GM21619 (cell line): Measurements from ENCODE around the gene PRPH2.
A peak's percentile ranks its signal among the peaks of the same experiment; 100 is the strongest.
"Not testable (repeated sequence)": the region's sequence is repeated elsewhere in the genome, so short reads cannot be mapped to it uniquely, and the experiment has no call there.

Source experiments
- ATAC-seq: cut with Tn5 transposase; IDR thresholded peaks from one replicate; pipeline ENCODE4 v1.9.1; 2021; ENCODE audit not compliant: unreplicated experiment

The PRPH2 gene

DNA sequence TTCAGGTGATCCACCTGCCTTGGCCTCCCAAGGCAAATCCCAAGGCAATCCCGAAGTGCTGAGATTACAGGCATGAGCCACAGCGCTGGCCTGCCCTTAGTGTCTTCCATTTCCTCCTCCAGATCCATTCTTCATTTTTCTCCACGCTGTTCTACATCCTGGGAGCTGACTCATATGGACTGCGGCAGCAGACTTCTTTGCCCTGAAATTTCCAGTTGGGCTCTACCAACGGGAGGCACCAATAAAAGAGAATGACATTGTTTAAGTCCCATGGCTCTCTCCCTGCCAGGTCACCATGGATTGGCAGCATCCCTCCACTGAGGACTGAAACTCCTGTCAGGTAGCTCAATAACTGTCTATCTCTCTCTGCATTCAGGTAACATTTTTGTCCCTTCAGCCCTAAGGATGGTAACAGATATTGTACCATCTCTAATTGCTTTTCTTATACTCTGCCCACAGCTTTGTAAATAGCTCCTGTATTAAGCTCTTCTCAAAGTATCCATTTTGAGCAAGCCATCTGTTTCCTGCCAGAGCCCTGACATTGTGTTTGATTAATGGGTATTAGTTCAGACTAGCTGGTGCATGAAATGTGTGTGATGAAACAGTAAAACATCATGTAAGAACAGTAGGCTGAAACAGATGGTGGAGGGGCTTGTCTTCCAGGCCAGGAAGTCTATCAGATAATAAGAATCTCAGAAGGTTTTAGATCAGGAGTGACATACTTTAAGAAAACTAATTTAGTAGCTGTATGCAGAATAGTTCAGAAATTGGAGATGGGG, 19.9 kb upstream of the PRPH2 start:
- no peak for ATAC-seq

DNA sequence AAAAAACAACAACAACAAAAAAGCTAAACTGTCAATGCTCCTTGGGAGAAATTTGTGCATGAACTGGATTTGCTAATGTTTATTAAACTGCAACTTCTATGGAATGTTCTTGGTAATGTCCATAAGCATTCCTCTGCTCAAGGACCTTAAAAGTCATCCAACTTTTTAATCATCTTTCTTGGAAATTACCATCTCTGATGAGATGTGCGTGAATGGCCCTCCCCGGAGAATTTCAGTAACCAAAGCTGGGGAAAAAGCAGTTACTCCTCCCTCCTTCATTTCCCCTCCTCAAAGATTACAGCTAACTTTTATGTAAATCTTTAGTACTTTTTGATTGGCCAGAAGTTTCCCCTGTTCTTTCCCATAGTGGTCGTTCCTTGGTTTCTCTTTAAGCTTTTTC, 18.3 kb upstream of the PRPH2 start:
- no peak for ATAC-seq

DNA sequence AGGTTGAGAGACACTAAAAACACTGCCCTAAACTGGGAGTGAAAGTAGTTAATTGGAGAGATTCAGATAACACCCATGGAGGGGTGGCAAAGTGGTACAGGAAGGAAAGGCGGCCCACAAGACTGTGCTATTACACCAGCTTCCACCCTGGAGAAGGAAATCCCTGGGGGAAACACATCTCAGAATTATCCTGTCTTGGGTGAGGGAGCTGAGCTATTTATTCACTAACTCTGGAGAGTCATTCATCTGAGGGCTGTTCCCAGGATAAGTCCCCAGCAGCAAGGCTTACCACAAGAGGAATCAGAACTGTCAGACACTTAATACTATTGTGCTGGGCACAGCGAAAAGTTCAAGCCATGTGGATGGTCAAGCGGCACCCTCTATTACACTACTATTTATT, 13.6 kb upstream of the PRPH2 start:
- ATAC-seq, result no peak

DNA sequence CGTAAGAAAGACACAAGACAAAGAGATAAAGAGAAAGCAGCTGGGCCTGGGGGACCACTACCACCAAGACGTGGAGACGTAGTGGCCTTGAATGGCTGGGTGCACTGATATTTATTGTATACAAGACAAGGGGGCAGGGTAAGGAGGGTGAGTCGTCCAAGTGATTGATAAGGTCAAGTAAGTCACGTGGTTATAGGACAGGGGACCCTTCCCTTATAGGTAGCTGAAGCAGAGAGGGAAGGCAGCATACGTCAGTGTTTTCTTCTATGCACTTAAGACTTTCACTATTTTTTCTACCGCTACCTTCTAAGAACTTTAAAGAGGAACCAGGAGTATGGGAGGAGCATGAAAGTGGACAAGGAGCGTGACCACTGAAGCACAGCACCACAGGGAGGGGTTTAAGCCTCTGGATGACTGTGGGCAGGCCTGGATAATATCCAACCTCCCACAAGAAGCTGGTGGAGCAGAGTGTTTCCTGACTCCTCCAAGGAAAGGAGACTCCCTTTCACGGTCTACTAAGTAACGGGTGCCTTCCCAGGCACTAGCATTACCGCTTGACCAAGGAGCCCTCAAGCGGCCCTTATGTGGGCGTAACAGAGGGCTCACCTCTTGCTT, 11.6 kb upstream of the PRPH2 start:
- not testable (repeated sequence) for ATAC-seq

DNA sequence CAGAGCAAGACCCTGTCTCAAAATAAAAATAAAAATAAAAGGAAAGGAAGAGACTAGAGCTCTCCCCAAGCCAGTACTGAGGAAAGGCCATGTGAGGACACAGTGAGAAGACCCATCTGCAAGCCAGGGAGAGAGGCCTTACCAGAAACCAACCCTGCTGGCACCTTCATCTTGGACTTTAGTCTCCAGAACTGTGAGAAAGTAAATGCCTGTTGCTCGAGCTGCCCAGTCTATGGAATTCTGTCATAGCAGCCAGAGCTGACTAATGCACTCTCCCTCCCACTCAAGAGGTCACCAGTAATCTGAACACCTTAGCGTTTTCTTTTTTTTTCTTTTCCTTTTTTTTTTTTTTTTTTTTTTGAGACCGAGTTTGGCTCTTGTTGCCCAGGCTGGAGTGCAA, 7.3 kb upstream of the PRPH2 start:
- no peak for ATAC-seq

DNA sequence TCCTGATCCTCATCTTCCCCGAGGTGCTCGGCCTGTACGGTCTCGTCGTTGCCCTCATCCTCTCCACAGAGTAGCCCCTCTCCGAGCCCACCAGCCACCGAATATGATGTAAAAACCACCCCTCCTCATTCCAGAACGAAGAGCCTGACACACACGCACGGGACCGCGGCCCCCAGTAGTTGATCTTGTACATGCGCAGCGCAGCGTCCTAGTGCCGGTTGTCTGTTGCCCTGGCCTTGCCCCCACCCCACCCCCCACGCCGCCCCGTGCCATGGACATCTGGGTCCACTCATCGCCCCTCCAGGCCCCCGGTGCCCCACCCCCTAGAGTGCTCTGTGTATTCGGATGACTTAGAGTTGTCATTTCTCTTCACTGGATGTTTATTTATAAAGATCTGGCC, 5.2 kb upstream of the PRPH2 start:
- no peak for ATAC-seq

DNA sequence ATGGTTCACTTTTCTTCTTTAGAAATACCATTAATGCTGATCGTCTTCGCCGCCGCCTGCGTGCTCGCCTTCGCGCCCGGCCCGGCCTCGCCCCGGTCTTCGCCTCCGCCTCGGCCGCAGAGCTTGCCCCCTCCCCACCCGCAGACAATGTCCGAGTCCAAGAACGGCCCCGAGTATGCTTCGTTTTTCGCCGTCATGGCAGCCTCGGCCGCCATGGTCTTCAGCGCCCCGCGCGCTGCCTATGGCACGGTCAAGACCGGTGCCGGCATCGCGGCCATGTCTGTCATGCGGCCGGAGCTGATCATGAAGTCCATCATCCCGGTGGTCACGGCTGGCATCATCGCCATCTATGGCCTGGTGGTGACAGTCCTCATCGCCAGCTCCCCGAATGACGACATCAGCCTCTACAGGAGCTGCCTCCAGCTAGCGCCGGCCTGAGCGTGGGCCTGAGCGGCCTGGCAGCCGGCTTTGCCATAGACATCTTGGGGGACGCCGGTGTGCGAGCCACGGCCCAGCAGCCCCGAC, 4.8 kb upstream of the PRPH2 start:
- no peak for ATAC-seq

DNA sequence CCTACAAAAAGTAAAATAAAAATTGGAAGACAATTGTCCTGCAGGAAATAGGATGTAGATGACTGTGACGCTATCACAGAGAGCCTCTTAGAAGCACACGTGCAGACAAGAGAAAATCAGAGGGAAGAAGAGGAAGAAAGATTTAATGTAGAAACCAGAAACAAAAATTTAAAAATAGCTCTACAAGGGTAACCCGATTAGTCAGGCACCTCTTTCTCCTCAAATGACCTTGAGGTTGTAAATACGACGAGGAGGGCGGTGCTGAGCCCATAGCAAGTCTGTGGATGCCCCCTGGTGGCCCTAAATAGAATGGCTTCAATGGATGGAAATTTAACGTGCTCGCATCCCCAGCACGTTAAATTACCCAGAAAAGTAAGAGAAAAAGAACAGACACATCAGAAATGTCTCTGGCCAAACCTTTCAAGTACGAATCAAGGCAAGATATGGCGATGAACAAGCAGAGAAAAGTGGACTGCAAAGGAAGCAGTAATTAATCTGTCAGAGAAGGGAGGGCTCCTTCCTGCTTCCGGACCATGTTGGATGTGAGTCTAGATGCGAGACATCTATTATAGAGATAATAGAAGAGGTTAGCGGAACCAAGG, 4.2 kb upstream of the PRPH2 start:
- ATAC-seq, result peak; percentile 88

DNA sequence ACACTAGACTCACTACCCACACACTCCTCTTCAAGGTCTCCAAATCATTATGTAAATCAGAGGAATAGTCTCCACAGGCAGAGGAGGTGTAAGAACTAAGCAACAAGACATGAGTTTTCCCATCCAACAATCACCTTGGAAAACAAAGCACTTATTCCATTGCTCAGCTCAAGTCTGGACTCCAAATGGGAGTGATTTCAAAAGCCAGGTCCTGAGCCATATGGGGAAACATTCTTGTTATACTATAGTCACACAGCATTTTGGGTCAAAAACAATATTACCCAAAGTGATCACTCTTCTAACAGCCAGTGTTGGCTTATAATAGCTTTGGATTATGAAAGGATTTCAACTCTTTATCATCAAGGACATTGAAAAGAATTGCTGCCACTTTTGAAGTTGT, 3.6 kb upstream of the PRPH2 start:
- no peak for ATAC-seq

DNA sequence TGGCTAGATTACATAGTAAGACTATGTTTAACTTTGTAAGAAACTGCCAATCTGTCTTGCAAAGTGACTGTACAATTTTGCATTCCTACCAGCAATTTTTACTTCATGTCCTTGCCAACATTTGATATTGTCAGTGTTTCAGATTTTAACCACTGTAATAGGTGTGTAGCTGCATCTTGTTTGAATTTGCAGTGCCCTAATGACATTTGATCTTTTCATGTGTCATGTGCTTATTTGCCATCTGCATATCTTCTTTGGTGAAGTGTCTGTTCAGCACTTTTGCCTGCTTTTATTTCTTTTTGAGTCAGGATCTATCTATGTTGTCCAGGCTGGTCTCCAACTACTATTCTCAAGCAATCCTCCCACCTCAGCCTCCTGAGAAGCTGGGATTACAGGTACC, 2.4 kb upstream of the PRPH2 start:
- ATAC-seq, result no peak

DNA sequence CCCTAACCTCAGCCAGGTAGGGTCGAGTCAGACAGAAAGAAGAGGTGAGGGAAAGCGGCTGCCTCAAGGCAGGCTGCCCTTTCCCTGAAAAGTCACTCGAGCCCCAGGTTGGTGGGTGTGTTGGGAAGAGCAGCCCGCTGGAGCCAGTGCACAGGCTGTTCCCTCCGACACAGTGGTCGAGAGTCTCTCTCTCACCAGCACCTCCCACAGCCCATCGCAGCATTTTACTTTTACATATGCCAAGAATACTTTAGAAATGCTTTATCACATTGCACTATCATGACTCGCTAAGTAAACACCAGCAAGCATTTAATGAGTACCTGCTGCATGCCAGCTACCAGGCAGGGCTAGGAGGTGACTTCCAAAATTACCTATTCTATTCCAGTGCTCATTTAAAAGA, 1.7 kb downstream of the PRPH2 start:
- ATAC-seq, result no peak

DNA sequence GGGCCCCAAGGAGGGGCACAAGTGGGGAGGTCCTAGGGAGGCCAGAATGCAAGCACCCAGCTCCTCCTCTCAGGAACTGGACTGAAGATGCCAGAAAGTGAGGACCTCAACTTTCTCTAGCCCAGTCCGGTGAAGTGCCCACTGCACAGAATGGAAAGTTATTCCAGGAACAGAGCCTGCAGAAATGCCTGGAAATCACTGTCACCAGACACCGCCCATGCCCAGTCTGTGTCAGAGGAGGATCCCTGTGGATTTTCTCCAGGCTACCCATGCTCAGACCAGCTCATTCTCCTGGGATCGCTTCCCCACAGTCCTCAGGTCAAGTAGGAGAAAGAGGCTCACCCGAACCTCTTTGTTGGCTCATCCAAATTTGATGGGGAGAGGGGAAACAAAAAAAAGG, 6.5 kb downstream of the PRPH2 start:
- no peak for ATAC-seq

DNA sequence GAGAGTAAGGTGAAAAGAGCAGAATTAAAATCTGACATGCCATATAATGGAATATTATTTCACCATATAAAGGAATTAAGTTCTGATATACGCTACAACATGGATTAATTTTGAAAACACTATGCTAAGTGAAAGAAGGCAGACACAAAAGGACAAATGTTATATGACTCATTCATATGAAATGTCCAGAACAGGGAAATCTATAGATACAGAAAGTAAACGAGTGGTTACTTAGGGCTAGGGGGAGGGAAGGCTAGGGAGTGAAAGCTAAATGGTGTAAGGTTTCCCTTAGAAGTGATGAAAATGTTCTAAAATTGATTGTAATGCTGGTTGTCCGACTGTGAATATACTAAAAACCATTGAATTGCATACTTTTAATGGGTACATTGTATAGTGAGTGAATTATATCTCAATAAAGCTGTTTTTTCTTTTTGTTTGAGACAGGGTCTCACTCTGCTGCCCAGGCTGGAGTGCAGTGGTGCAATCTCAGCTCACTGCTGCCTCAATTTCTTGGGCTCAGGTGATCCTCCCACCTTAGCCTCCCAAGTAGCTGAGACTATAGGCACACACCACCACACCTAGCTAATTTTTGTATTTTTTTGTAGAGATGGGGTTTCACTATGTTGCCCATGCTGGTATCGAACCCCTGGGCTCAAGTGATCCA, 8.2 kb downstream of the PRPH2 start:
- ATAC-seq, result no peak

DNA sequence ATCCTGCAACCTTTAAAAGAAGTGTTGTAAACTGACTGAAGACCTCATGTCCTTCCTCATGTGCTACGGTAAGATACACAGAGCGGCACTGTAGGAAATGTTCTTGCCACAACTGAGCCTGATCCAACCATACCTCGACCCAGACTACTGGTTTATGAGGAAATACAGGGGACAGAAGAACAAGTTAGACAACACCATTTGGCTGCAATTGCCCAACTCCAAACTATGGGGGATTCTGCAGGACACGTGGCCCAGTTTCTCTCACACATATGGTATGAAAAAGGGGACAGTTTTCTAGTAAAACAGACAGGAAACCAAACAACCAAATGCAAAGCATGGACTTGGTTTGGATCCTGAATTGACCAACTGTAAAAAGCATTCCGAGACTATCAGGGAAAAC, 10.5 kb downstream of the PRPH2 start:
- no peak for ATAC-seq

DNA sequence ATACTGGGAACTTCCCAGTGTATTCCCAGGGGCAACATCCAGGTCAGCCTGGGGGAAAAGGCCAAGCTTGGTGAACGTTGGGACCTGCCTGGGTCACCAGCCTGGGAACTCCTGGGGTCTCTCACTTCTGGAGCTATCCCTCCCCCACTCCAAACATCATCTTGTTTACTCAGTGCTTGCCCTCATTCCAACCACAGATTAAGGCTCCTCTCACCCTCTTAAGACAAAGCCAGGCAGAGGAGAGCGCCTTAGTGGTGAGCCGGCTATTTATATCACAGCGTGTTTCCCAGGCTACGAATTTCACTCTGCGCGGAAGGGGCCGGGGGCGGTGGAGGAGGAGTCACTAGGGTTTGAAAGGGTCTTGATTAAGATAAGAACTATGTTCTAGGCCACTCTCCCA, 12.1 kb downstream of the PRPH2 start:
- ATAC-seq, result no peak

DNA sequence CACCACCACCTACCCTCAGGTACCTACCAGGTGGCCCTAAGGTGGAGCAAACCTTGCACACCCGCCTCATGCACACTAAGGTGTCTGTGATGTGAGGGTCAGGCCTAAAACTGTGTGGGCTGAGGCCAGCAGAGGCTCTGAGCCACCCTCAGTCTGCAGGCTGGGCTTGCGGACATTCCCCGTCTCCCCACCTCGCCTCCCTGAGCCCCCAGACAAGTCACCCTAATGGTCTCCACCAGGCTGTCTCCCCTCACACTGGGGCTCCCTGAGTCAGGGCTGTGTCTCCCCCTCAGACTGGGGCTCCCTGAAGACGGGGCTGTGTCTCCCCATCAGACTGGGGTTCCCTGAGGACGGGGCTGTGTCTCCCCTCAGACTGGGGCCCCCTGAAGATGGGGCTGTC, 12.5 kb downstream of the PRPH2 start:
- ATAC-seq, result no peak

DNA sequence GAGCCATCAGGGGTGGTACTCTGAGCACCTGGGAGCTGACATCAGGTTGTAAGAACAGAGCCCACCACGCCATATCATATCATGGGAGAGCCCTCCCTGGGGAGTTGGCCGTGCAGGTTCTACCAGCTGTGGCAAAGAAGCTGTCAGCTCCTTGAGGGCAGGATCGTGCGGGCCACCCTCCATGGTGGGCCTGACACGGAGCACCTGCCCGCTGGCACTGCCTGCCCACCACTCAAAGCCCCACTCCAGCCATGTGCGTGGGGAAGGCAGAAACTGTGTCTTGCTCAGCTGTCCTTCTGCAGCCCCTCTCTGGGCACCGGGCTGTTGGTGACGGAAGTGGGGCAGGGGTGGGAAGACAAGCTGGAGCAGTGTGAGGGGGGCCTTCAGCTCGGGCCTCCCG, 14.3 kb downstream of the PRPH2 start:
- ATAC-seq, result no peak

DNA sequence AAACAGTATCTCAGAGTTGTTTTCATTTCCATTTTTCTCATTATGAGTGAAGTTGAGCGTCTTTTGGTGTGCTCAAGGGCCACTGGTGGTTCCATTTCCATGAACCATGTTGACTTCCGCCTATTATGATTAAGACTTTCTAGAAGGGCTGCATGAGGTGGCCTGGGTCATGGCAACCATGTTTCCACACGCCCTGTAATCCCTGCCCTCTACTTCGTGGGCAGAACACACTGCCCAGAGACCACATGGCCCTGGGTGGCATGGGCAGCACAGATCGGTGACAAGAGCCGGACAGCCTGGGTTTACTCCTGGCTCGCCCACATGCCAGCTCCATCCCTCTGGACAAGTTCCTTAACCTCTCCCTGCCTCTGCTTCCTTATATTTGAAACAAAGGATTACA, 14.8 kb downstream of the PRPH2 start:
- ATAC-seq, result no peak

DNA sequence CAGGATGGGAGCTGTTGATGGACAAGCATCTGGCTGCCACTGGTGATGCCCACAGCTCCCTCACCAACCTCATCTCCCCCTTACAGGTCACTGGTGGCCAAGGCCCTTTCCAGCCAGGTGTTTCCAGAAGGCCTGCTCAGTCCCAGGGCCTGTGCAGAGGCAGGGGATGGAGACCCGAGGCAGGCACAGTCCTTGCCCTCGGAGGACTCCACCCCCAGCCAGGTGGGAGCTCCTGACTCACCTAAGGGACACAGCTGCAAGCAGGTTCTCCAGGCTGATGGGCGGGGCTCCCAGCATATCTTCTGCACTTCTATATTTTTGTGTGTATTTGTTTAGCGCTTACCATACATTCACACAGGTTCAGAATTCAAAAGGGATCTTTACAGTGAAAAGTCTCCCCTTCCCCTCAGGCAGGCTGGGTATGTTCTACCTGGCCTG, 17.4 kb downstream of the PRPH2 start:
- ATAC-seq, result no peak

DNA sequence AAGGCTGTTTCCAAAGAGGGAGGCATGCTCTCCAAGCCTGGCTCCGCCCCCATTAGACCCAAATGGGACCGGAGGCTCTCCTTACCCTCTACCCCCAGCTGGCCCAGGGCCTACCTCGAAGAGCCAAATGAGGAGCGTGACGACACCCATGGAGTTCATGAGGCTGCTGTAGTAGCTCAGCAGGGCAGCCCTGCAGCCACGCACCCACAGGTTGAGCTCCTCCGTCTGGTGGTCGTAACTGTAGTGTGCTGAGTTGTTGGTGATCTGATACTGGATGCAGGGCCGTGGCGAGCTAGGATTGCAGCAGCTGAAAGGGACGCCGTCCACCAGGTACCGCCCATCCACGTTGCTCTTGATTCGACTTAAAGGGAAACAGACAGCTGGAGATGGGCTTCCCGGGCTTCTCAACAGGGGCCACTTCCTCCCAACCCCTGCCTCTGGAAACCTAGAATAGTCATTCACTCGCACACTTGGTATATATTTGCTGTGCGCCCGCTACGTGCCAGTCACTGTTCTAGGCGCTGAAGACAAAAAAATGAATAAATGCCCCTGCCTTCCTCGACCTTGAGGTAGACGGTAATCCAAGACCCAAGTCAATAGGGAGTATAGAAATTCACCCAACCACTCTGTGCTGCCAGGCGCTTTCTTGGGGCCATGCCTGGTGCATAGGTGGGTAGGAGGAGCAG, 18.0 kb downstream of the PRPH2 start:
- ATAC-seq, result no peak

DNA sequence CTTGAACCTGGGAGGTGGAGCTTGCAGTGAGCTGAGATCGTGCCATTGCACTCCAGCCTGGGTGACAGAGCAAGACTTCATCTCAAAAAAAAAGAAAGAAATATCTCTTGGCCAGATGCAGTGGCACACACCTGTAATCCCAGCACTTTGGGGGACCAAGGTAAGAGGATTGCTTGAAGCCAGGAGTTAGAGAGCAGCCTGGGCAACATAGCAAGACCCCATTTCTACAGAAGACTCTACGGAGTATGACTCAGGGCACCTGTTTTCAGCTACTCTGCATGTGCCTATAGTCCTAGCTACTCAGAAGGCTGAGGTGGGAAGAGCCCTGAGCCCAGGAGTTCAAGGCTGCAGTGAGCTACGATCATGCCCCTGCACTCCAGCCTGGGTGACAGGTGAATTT, 19.6 kb downstream of the PRPH2 start:
- not testable (repeated sequence) for ATAC-seq
